HEK293 (cell line): Measurements from ENCODE around the gene RASA1.

ENCODE experiments used
- CTCF ChIA-PET: fragments of 350-600 bp; formaldehyde crosslinking; extraction: SDS; loops from one replicate; lab custom pipeline; 2021; ENCODE audit warnings: antibody characterized with exemption; lab: Yijun Ruan, JAX
- POLR2A ChIA-PET: fragments of 300-600 bp; formaldehyde crosslinking; extraction: SDS; loops from one replicate; lab custom pipeline; 2020; ENCODE audit warnings: antibody characterized with exemption, inconsistent platforms; lab: Yijun Ruan, JAX
- H3K27ac ChIP-seq: fragments of 200-500 bp; sonication (Bioruptor generic); 2 replicates; pipeline ENCODE4 v1.5.1; 2014; ENCODE audit warnings: low read depth, low read length, control low read depth, inconsistent platforms; ENCODE audit errors: extremely low read depth
- H3K36me3 ChIP-seq, 2 experiments: fragments of 200-500 bp in 1 of 2; sonication (Bioruptor generic) in 1 of 2; 1 replicate in 1 of 2; 2 replicates in 1 of 2; pipeline ENCODE4 v1.5.1; 2014 to 2017; ENCODE audit warnings: inconsistent platforms in 2 of 2, low read length in 2 of 2; ENCODE audit not compliant: control insufficient read depth in 2 of 2, insufficient read depth in 1 of 2
- H3K4me1 ChIP-seq: fragments of 200-500 bp; sonication (Bioruptor generic); 2 replicates; pipeline ENCODE4 v1.5.1; 2014; ENCODE audit warnings: mild to moderate bottlenecking, low read length, inconsistent platforms; ENCODE audit not compliant: control insufficient read depth, insufficient read depth
- H3K4me3 ChIP-seq: 2 replicates; pipeline ENCODE4 v1.5.1; 2011; ENCODE audit warnings: low read depth, mild to moderate bottlenecking, control low read depth, low read length, moderate library complexity
- H3K9me3 ChIP-seq: fragments of 200-500 bp; sonication (Bioruptor generic); 2 replicates; pipeline ENCODE4 v1.5.1; 2014; ENCODE audit warnings: low read depth, low read length, inconsistent platforms; ENCODE audit not compliant: control insufficient read depth, insufficient read depth
- GLI2 ChIP-seq: fragments of 450-650 bp; formaldehyde crosslinking; IDR thresholded peaks from 2 replicates; pipeline ENCODE4; 2017; ENCODE audit warnings: missing biosample characterization, missing genetic modification characterization, low read depth, borderline replicate concordance
- GLIS2 ChIP-seq: fragments of 450-650 bp; formaldehyde crosslinking; IDR thresholded peaks from 2 replicates; pipeline ENCODE4 v1.5.1; 2016; ENCODE audit warnings: missing biosample characterization, missing genetic modification characterization
- MYNN ChIP-seq: fragments of 450-650 bp; formaldehyde crosslinking; IDR thresholded peaks from 2 replicates; pipeline ENCODE4 v1.5.1; 2016; ENCODE audit warnings: missing biosample characterization, missing genetic modification characterization, borderline replicate concordance
- OSR2 ChIP-seq: fragments of 450-650 bp; formaldehyde crosslinking; IDR thresholded peaks from 2 replicates; pipeline ENCODE4 v1.5.1; 2016; ENCODE audit warnings: missing biosample characterization, missing genetic modification characterization
- PRDM1 ChIP-seq: fragments of 450-650 bp; formaldehyde crosslinking; IDR thresholded peaks from 2 replicates; pipeline ENCODE4; 2016; ENCODE audit warnings: missing biosample characterization, missing genetic modification characterization
- SP7 ChIP-seq: fragments of 450-650 bp; formaldehyde crosslinking; IDR thresholded peaks from 2 replicates; pipeline ENCODE4 v1.5.1; 2016; ENCODE audit warnings: missing biosample characterization, missing genetic modification characterization
- ZBTB48 ChIP-seq: fragments of 450-650 bp; formaldehyde crosslinking; IDR thresholded peaks from 2 replicates; pipeline ENCODE4 v1.5.1; 2016; ENCODE audit warnings: missing biosample characterization, missing genetic modification characterization
- ZIC2 ChIP-seq: fragments of 450-650 bp; formaldehyde crosslinking; IDR thresholded peaks from 2 replicates; pipeline ENCODE4 v1.5.1; 2016; ENCODE audit warnings: missing biosample characterization, missing genetic modification characterization
- ZNF138 ChIP-seq: fragments of 450-650 bp; formaldehyde crosslinking; IDR thresholded peaks from 2 replicates; pipeline ENCODE4 v1.5.1; 2016; ENCODE audit warnings: missing biosample characterization, missing genetic modification characterization, borderline replicate concordance
- ZNF24 ChIP-seq: fragments of 450-650 bp; formaldehyde crosslinking; IDR thresholded peaks from 2 replicates; pipeline ENCODE4 v1.5.1; 2016; ENCODE audit warnings: missing biosample characterization, missing genetic modification characterization
- ZNF510 ChIP-seq: fragments of 450-650 bp; formaldehyde crosslinking; IDR thresholded peaks from 2 replicates; pipeline ENCODE4 v1.5.1; 2018; ENCODE audit warnings: mild to moderate bottlenecking, missing genetic modification characterization, missing biosample characterization; ENCODE audit not compliant: insufficient replicate concordance
- ZNF549 ChIP-seq: fragments of 450-650 bp; IDR thresholded peaks from 2 replicates; pipeline ENCODE4 v1.5.1; 2018; ENCODE audit warnings: missing biosample characterization, missing genetic modification characterization, mild to moderate bottlenecking, inconsistent platforms, moderate library complexity
- ZNF555 ChIP-seq: fragments of 450-650 bp; formaldehyde crosslinking; conservative IDR thresholded peaks from 2 replicates; pipeline ENCODE4 v1.5.1; 2017; ENCODE audit warnings: missing biosample characterization, mild to moderate bottlenecking, missing genetic modification characterization, inconsistent platforms
- ZNF621 ChIP-seq: fragments of 450-650 bp; formaldehyde crosslinking; IDR thresholded peaks from 2 replicates; pipeline ENCODE4 v1.5.1; 2017; ENCODE audit warnings: missing biosample characterization, missing genetic modification characterization
- ZNF692 ChIP-seq: fragments of 450-650 bp; formaldehyde crosslinking; IDR thresholded peaks from 2 replicates; pipeline ENCODE4 v1.5.1; 2016; ENCODE audit warnings: missing biosample characterization, missing genetic modification characterization
- ZNF701 ChIP-seq: fragments of 450-650 bp; formaldehyde crosslinking; IDR thresholded peaks from 2 replicates; pipeline ENCODE4 v1.5.1; 2016; ENCODE audit warnings: missing biosample characterization, missing genetic modification characterization
- ZNF768 ChIP-seq: fragments of 450-650 bp; formaldehyde crosslinking; IDR thresholded peaks from 2 replicates; pipeline ENCODE4 v1.5.1; 2018; ENCODE audit warnings: missing biosample characterization, mild to moderate bottlenecking, missing genetic modification characterization
- ZNF830 ChIP-seq: fragments of 450-650 bp; IDR thresholded peaks from 2 replicates; pipeline ENCODE4 v1.5.0; 2018; ENCODE audit warnings: missing biosample characterization, missing genetic modification characterization, low read depth, mild to moderate bottlenecking, moderate library complexity
- TF ChIP-seq, protein P1 (sequence below): fragments of 450-650 bp; formaldehyde crosslinking; IDR thresholded peaks from 2 replicates; pipeline ENCODE4 v1.5.1; 2016; ENCODE audit warnings: missing biosample characterization, missing genetic modification characterization
- TF ChIP-seq, protein P2 (sequence below): fragments of 450-650 bp; formaldehyde crosslinking; IDR thresholded peaks from 2 replicates; pipeline ENCODE4 v1.5.1; 2017; ENCODE audit warnings: missing biosample characterization, missing genetic modification characterization

RASA1 gene

DNA sequence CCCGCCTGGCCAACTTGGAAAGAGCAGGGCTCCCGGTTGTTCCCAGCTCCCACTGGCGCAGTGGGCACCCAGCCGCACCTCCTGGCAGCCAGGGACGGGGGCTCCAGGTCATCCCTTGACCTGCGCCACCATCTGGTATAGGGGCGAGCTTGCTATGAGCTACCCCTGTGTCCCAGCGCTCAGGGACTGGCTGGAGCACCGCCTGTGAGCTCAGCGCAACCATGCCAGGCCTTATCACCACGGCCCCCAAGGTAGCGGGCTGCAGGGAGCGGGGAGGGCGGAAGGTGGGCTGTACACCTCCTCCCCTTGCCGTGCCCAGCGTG lies 15.4 kb upstream of the RASA1 start:
- TF ChIP-seq ZNF830 = no peak
- ChIA-PET POLR2A (no interaction called here), CTCF (interaction anchor here (0.6 kb wide), 1 partner anchor 422 kb away, joined by 4 read pairs; no protein-coding TSS in a partner anchor)
- Histone ChIP-seq H3K27ac (no peak overlapping the region), H3K36me3 (no peaks in the 10 kb centered on the region), H3K4me1 (no peaks in the 10 kb centered on the region), H3K9me3 (no peaks in the 10 kb centered on the region), H3K4me3 (no peak overlapping the region)

DNA sequence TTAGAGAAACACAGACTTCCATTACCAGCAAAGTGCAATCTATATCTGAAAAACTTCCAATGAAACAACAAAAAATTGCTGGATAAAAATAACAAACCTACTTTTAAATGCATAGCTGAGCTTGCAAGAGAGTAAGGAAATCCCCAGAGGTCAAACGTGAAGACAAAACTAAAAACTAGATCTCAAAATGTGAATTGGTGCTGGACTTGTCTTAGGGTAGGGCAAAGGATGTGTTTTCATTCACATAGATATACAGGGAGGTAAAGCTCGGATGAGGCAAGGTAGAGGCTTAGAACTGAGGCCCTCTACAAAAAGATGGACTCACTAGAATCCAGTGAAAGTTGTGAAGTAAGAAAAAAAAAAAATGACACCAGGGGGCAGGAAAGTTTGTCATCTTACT lies 13.6 kb upstream of the RASA1 start:
- no peaks in the 10 kb centered on the region for H3K4me1 ChIP-seq
- no peak for TF ChIP-seq PRDM1 (tag by site-specific recombination)
- no peak for TF ChIP-seq ZNF692 (tag by site-specific recombination)
- TF ChIP-seq ZNF555 (tag by site-specific recombination) = no peak
- TF ChIP-seq OSR2 (tag by site-specific recombination) = no peak
- no peak for TF ChIP-seq ZNF549 (tag by site-specific recombination)
- TF ChIP-seq SP7 (tag by site-specific recombination) = no peak
- TF ChIP-seq ZIC2 (tag by site-specific recombination) = no peak
- TF ChIP-seq ZNF24 (tag by site-specific recombination) = no peak
- TF ChIP-seq GLIS2 (tag by site-specific recombination) = no peak
- no peak for TF ChIP-seq ZNF621 (tag by site-specific recombination)
- no peak for TF ChIP-seq GLI2 (tag by site-specific recombination)
- TF ChIP-seq, protein P1, sequence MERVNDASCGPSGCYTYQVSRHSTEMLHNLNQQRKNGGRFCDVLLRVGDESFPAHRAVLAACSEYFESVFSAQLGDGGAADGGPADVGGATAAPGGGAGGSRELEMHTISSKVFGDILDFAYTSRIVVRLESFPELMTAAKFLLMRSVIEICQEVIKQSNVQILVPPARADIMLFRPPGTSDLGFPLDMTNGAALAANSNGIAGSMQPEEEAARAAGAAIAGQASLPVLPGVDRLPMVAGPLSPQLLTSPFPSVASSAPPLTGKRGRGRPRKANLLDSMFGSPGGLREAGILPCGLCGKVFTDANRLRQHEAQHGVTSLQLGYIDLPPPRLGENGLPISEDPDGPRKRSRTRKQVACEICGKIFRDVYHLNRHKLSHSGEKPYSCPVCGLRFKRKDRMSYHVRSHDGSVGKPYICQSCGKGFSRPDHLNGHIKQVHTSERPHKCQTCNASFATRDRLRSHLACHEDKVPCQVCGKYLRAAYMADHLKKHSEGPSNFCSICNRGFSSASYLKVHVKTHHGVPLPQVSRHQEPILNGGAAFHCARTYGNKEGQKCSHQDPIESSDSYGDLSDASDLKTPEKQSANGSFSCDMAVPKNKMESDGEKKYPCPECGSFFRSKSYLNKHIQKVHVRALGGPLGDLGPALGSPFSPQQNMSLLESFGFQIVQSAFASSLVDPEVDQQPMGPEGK (tag by site-specific recombination) = no peak
- TF ChIP-seq ZNF510 (tag by site-specific recombination) = no peak
- no peak for TF ChIP-seq MYNN (tag by site-specific recombination)
- TF ChIP-seq, protein P2, sequence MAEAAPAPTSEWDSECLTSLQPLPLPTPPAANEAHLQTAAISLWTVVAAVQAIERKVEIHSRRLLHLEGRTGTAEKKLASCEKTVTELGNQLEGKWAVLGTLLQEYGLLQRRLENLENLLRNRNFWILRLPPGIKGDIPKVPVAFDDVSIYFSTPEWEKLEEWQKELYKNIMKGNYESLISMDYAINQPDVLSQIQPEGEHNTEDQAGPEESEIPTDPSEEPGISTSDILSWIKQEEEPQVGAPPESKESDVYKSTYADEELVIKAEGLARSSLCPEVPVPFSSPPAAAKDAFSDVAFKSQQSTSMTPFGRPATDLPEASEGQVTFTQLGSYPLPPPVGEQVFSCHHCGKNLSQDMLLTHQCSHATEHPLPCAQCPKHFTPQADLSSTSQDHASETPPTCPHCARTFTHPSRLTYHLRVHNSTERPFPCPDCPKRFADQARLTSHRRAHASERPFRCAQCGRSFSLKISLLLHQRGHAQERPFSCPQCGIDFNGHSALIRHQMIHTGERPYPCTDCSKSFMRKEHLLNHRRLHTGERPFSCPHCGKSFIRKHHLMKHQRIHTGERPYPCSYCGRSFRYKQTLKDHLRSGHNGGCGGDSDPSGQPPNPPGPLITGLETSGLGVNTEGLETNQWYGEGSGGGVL (tag by site-specific recombination) = no peak
- POLR2A ChIA-PET = interaction anchor here (1.2 to 1.3 kb wide), 2 partner anchors 14 to 15 kb away, joined by 3 to 4 read pairs; partner anchors contain the start of gene RASA1
- CTCF ChIA-PET = no interaction called here
- H3K9me3 ChIP-seq = no peaks in the 10 kb centered on the region
- no peak overlapping the region for H3K27ac ChIP-seq
- H3K36me3 ChIP-seq = no peaks in the 10 kb centered on the region
- H3K4me3 ChIP-seq = no peak overlapping the region

DNA sequence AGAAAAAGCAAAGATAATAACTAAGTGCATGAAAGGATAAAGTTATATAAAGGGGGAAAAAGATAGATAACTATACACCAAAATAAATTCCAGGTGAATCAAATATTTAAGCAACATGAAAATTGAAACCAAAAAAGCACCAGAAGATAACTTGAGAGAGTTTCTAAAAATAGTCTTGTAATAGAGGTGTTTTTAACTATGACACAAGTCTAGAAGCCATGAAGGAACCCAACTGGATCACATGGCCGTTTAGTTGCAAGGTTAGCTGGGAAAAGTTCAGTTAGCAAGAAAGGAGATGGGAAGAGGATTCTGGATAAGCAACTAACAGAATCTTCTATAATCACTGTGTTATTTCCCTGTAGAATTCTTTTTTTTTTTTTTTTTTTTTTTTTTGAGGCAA lies 9.2 kb upstream of the RASA1 start:
- CTCF ChIA-PET = no interaction called here
- Histone ChIP-seq H3K4me1 (no peaks in the 10 kb centered on the region), H3K4me3 (no peak overlapping the region), H3K9me3 (no peaks in the 10 kb centered on the region), H3K36me3 (no peaks in the 10 kb centered on the region), H3K27ac (no peak overlapping the region)
- POLR2A ChIA-PET = interaction anchor here (0.6 to 1.4 kb wide), 2 partner anchors 9 to 117 kb away, joined by 3 to 5 read pairs; partner anchors contain the start of gene RASA1
- no peak for TF ChIP-seq ZNF768
- no peak for TF ChIP-seq ZBTB48 (tag by site-specific recombination)
- TF ChIP-seq ZNF138 = no peak
- TF ChIP-seq ZNF701 = no peak
- no peak for TF ChIP-seq ZNF830
